Neural cell (in vitro differentiated cells): ENCODE measurements around the gene TCEA3. TPM values are rescaled to one million over a fixed set of nuclear protein-coding genes. Genes with fewer than 3 reads are reported as not detected.
"Not testable (repeated sequence)": the region's sequence is repeated elsewhere in the genome, so short reads cannot be mapped to it uniquely, and the experiment has no call there.

ENCODE experiments used
- H2AFZ ChIP-seq: fragments of 200-600, 300-800 bp; sonication (generic), shearing (Covaris generic); 2 replicates; pipeline ENCODE4 v1.6.0; 2014; ENCODE audit warnings: low read depth, mild to moderate bottlenecking, antibody characterized with exemption, low read length, moderate library complexity
- H3F3A ChIP-seq: fragments of 200-600 bp; shearing (Covaris generic); 2 replicates; pipeline ENCODE4 v1.6.1; 2016; ENCODE audit warnings: mild to moderate bottlenecking, moderate library complexity, mixed read lengths, antibody characterized with exemption, low read length; ENCODE audit not compliant: insufficient read depth, poor library complexity, severe bottlenecking
- H3K27ac ChIP-seq: fragments of 200-600, 300-800 bp; sonication (generic), shearing (Covaris generic); 2 replicates; pipeline ENCODE4 v1.5.1; 2014; ENCODE audit warnings: mild to moderate bottlenecking, low read length, moderate library complexity
- H3K27me3 ChIP-seq: fragments of 300-800, 200-600 bp; sonication (generic), shearing (Covaris generic); 2 replicates; pipeline ENCODE4 v1.6.0; 2014; ENCODE audit warnings: mild to moderate bottlenecking, low read depth, low read length, moderate library complexity; ENCODE audit not compliant: insufficient read depth
- H3K36me3 ChIP-seq: fragments of 300-800, 200-600 bp; sonication (generic), shearing (Covaris generic); 2 replicates; pipeline ENCODE4 v1.5.1; 2014; ENCODE audit warnings: mild to moderate bottlenecking, antibody characterized with exemption, low read length, moderate library complexity; ENCODE audit not compliant: insufficient read depth
- H3K4me2 ChIP-seq: fragments of 300-800, 200-600 bp; sonication (generic), shearing (Covaris generic); 2 replicates; pipeline ENCODE4 v1.6.0; 2014; ENCODE audit warnings: mild to moderate bottlenecking, low read length
- H3K4me3 ChIP-seq: fragments of 300-800, 200-600 bp; sonication (generic), shearing (Covaris generic); 2 replicates; pipeline ENCODE4 v1.5.1; 2014; ENCODE audit warnings: mild to moderate bottlenecking, low read length, moderate library complexity
- H3K79me2 ChIP-seq: fragments of 200-600 bp; shearing (Covaris generic); replicated peaks from 2 replicates; pipeline ENCODE4 v1.6.0; 2014; ENCODE audit warnings: mild to moderate bottlenecking, low read length, moderate library complexity; ENCODE audit not compliant: insufficient read depth
- H3K9ac ChIP-seq: fragments of 300-800, 200-600 bp; sonication (generic), shearing (Covaris generic); 2 replicates; pipeline ENCODE4 v1.6.1; 2016; ENCODE audit warnings: mild to moderate bottlenecking, low read length, mixed read lengths
- H3K9me2 ChIP-seq: fragments of 200-600 bp; shearing (Covaris generic); 2 replicates; pipeline ENCODE4 v1.6.1; 2016; ENCODE audit warnings: mild to moderate bottlenecking, low read length, mixed read lengths; ENCODE audit not compliant: insufficient read depth
- H3K9me3 ChIP-seq: fragments of 200-600, 300-800 bp; sonication (generic), shearing (Covaris generic); 2 replicates; pipeline ENCODE4 v1.6.1; 2016; ENCODE audit warnings: mild to moderate bottlenecking, mixed run types, low read length, moderate library complexity, mixed read lengths
- H4K20me1 ChIP-seq: fragments of 200-600 bp; shearing (Covaris generic); 2 replicates; pipeline ENCODE4 v1.6.1; 2016; ENCODE audit warnings: mild to moderate bottlenecking, mixed run types; ENCODE audit not compliant: insufficient read depth
- EP300 ChIP-seq: fragments of 450-650 bp; conservative IDR thresholded peaks from 2 replicates; pipeline ENCODE4 v1.6.1; 2014; ENCODE audit warnings: antibody characterized with exemption, mild to moderate bottlenecking, moderate library complexity; ENCODE audit not compliant: poor library complexity, severe bottlenecking
- EZH2 ChIP-seq: fragments of 200-600, 300-800 bp; shearing (Covaris generic), sonication (generic); IDR thresholded peaks from 2 replicates; pipeline ENCODE4 v1.6.1; 2014; ENCODE audit warnings: antibody characterized with exemption, low read length, borderline replicate concordance, mild to moderate bottlenecking; ENCODE audit not compliant: insufficient read depth, poor library complexity, severe bottlenecking
- MXI1 ChIP-seq: fragments of 450-650 bp; conservative IDR thresholded peaks from 2 replicates; pipeline ENCODE4 v1.6.1; 2014; ENCODE audit warnings: antibody characterized with exemption, mild to moderate bottlenecking; ENCODE audit not compliant: poor library complexity, severe bottlenecking
- POLR2AphosphoS5 ChIP-seq: IDR thresholded peaks from 2 replicates; pipeline ENCODE4 v1.6.1; 2012
- RAD21 ChIP-seq: fragments of 450-650 bp; conservative IDR thresholded peaks from 2 replicates; pipeline ENCODE4 v1.6.1; 2014; ENCODE audit warnings: antibody characterized with exemption, mild to moderate bottlenecking, moderate library complexity
- SMC3 ChIP-seq: fragments of 450-650 bp; conservative IDR thresholded peaks from 2 replicates; pipeline ENCODE4 v1.6.1; 2014; ENCODE audit warnings: antibody characterized with exemption, mild to moderate bottlenecking, moderate library complexity; ENCODE audit not compliant: poor library complexity
- TAF1 ChIP-seq: IDR thresholded peaks from 2 replicates; pipeline ENCODE4 v1.6.1; 2012; ENCODE audit warnings: low read depth
- polyA plus RNA-seq: library from polyadenylated mRNA; depleted of rRNA; stranded (reverse); fragments of >200 nt; gene quantifications from 2 replicates; pipeline ENCODE4 v1.2.3, GENCODE V29; 2014
- TF ChIP-seq, protein P1 (sequence below): IDR thresholded peaks from 2 replicates; pipeline ENCODE4 v1.6.1; 2012; ENCODE audit warnings: borderline replicate concordance
- TF ChIP-seq, protein P2 (sequence below): fragments of 450-650 bp; IDR thresholded peaks from 2 replicates; pipeline ENCODE4 v1.5.1; 2014; ENCODE audit warnings: antibody characterized with exemption, mild to moderate bottlenecking, moderate library complexity; ENCODE audit not compliant: poor library complexity, severe bottlenecking

TCEA3 gene
- polyA plus RNA-seq, 1 donor from 2014 or later: not detected

DNA sequence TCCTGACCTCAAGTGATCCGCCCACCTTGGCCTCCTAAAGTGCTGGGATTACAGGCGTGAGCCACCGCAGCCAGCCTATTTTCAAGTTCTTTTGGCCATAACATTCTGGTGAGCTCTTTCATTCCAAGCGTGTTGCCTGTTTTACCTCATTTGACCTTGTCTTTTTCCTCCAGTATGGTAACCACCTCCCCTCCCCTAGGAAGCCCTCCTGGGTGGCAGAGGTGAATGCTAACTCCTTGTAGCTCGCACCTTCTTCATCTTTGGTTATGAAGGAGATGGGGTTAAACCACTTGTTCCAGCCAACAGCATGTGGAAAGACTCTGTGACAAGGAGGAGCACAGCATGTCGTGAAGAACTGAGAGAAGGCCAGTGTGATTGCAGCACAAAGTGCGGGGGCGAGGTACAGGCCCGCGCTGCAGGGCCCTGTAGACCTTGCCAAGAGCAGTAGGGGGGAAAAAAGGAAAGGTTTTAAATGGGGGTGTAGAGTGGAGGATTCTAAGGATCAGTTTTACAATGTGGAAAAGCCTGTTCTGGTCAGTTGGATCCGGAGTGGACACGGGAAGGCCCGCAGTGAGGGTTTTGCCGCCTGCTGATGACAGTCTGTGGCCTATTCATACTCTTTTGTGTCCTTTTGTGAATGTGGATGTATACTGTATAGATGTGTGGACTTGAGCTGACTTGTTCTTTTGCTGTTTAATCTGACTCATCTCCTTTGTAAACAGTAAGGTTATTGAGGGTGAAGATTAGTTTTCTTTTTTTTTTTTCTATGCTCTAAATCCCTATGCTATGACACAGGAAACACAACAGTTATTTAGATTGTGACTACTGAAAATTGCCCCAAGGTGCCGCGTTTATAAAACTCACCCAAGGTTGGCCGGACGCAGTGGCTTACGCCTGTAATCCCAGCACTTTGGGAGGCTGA, 47.4 kb downstream of the TCEA3 start:
- H2AFZ ChIP-seq: no peak overlapping the region
- no peak overlapping the region for H3K9ac ChIP-seq
- H3F3A ChIP-seq: no peaks in the 10 kb centered on the region
- H3K9me2 ChIP-seq: no peaks in the 10 kb centered on the region
- no peaks in the 10 kb centered on the region for H3K9me3 ChIP-seq
- no peak overlapping the region for H3K27ac ChIP-seq
- no peaks in the 10 kb centered on the region for H4K20me1 ChIP-seq
- H3K79me2 ChIP-seq: no peaks in the 10 kb centered on the region
- no peaks in the 10 kb centered on the region for H3K36me3 ChIP-seq
- no peak overlapping the region for H3K4me2 ChIP-seq
- no peak overlapping the region for H3K4me3 ChIP-seq
- no peaks in the 10 kb centered on the region for H3K27me3 ChIP-seq
- TF ChIP-seq, protein P1, sequence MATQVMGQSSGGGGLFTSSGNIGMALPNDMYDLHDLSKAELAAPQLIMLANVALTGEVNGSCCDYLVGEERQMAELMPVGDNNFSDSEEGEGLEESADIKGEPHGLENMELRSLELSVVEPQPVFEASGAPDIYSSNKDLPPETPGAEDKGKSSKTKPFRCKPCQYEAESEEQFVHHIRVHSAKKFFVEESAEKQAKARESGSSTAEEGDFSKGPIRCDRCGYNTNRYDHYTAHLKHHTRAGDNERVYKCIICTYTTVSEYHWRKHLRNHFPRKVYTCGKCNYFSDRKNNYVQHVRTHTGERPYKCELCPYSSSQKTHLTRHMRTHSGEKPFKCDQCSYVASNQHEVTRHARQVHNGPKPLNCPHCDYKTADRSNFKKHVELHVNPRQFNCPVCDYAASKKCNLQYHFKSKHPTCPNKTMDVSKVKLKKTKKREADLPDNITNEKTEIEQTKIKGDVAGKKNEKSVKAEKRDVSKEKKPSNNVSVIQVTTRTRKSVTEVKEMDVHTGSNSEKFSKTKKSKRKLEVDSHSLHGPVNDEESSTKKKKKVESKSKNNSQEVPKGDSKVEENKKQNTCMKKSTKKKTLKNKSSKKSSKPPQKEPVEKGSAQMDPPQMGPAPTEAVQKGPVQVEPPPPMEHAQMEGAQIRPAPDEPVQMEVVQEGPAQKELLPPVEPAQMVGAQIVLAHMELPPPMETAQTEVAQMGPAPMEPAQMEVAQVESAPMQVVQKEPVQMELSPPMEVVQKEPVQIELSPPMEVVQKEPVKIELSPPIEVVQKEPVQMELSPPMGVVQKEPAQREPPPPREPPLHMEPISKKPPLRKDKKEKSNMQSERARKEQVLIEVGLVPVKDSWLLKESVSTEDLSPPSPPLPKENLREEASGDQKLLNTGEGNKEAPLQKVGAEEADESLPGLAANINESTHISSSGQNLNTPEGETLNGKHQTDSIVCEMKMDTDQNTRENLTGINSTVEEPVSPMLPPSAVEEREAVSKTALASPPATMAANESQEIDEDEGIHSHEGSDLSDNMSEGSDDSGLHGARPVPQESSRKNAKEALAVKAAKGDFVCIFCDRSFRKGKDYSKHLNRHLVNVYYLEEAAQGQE: no peak
- TF ChIP-seq TAF1: no peak
- TF ChIP-seq MXI1: no peak
- no peak for TF ChIP-seq RAD21
- TF ChIP-seq EZH2: no peak
- no peak for TF ChIP-seq SMC3
- TF ChIP-seq POLR2AphosphoS5: no peak
- TF ChIP-seq, protein P2, sequence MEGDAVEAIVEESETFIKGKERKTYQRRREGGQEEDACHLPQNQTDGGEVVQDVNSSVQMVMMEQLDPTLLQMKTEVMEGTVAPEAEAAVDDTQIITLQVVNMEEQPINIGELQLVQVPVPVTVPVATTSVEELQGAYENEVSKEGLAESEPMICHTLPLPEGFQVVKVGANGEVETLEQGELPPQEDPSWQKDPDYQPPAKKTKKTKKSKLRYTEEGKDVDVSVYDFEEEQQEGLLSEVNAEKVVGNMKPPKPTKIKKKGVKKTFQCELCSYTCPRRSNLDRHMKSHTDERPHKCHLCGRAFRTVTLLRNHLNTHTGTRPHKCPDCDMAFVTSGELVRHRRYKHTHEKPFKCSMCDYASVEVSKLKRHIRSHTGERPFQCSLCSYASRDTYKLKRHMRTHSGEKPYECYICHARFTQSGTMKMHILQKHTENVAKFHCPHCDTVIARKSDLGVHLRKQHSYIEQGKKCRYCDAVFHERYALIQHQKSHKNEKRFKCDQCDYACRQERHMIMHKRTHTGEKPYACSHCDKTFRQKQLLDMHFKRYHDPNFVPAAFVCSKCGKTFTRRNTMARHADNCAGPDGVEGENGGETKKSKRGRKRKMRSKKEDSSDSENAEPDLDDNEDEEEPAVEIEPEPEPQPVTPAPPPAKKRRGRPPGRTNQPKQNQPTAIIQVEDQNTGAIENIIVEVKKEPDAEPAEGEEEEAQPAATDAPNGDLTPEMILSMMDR: no peak
- TF ChIP-seq EP300: no peak

DNA sequence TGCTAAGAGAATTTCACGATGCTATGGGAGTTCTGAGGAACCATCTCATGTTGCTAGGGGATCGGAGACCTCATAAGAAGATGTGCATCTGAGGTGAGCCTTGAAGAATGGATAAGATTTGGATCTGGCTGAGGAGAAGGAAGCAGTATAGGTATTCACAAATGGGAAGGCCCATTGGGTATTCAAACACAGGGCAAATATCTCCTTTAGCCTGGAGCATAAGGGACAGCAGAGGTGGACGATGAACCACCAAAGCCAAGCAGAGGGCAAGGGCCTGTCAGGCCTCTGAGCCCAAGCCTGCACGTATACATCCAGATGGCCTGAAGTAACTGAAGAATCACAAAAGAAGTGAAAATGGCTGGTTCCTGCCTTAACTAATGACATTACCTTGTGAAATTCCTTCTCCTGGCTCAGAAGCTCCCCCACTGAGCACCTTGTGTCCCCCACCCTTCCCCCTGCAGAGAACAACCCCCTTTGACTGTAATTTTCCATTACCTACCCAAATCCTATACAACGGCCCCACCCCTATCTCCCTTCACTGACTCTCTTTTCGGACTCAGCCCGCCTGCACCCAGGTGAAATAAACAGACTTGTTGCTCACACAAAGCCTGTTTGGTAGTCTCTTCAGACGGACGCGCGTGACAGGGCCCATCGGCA, 50.3 kb downstream of the TCEA3 start:
- not testable (repeated sequence) for H2AFZ ChIP-seq, H4K20me1 ChIP-seq, H3K9me3 ChIP-seq, H3K36me3 ChIP-seq, H3K79me2 ChIP-seq, H3K27me3 ChIP-seq, H3K27ac ChIP-seq, H3K9me2 ChIP-seq, H3K9ac ChIP-seq, H3K4me3 ChIP-seq, H3K4me2 ChIP-seq
- peaks cover 18% of the 10 kb centered on the region for H3F3A ChIP-seq
